Stimulated activated CD4-positive, alpha-beta T cell treated with anti-CD3 and anti-CD28 coated beads, Interleukin-12 subunit alpha, Interleukin-12 subunit beta, amount 100 ng/mL, for 48 hours (primary cell): ENCODE results near the gene CTNNA2.

Experiments used
- DNase-seq, 3 donors: peaks; one replicate each; pipeline ENCODE4 v3.0.0-alpha.2; 2020; ENCODE audit warnings: low read depth in 2 of 3, low spot score in 1 of 3

The CTNNA2 gene

GRCh38 chr2:80363330-80363729 is 850.5 kb downstream of the CTNNA2 start:
- no peak for DNase-seq

DNA sequence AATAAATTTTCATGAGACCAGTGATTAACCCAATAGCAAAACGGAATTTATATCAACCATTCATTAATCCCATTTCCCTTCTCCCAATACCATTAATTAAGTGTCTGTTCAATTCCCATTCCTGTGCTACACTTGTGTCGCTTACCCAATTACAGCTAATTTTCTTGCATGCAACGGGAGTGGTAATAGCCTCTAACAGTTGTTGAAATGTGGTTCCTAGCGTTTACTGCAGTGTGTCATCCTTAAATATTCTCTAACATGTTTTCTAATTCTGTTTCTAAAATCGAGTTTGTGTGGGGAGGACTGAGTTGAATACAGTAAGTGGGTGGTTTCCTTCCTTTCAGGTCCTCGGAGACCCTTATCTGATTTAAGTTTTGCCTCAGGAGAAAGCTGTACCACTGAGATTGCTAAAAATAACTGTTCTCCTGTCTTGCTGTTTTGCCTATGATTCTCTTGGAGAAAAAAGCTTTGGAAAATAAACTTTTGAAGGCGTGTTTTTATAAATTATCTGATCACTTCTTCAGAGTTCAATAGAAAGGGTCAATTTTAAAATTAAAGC is 851.0 kb downstream of the CTNNA2 start:
- DNase-seq, result no peak

DNA sequence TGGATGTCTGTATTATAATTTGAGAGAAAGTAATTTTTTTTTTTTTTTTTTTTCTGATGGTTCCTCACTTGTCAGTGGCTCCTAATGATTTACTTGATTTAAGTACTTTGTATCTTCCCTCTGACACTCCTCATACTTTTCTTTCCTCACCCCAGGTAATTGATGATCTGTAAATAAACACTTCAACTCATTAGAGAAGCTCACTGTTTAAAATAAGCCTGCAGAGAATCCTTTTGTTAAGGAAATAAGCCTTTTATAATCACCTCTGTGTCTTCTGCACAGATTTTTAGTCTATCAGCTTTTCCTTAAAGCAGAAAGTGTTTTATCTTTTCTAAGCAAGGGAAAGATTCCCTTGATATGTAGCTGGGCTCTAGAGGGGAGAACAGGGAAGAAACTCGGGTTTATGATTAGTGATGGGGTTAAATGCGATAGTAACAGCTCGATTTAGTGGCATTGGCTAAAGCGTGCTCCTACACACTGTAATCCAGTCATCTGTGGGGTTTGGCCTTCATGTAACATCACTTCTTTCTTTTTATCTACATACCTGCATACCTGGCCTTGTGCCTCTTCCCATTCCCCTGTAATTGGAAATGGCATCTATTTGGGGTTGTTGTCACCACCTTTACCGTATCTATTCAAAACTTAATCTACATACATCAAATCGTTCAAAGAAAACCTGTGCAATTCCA is 851.8 kb downstream of the CTNNA2 start:
- DNase-seq, result no peak

- DNase-seq, result no peak
Measured at GRCh38 chr2:80365762-80366161, 852.9 kb downstream of the CTNNA2 start.

DNA sequence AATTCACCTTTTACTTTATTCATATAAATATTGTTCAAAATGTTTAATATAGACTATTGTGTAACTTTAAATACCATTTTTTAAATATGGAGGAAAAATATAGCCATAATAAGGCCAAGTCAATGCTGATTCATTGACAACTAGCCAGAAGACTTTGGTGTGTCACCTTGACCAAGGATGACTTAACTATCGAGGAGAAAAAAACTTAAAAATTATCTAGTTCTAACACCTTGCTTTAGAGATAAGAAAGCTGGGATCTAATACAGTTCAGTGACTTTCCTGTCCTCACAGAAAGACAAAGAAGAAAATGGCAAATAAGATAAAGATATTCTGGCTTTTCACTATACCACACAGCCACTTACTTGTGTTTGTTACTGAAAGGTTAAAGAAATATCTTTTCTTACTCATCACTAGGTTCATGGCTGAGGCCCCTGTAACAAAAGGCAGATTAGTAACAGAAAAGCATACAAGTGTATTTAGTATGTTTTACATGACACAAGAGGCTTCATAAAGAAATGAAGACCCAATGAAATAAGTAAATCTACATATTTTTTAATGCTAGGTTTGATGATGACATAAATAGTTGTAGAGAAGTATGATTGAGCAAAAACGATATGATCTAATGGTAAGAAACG is 857.6 kb downstream of the CTNNA2 start:
- no peak for DNase-seq

DNA sequence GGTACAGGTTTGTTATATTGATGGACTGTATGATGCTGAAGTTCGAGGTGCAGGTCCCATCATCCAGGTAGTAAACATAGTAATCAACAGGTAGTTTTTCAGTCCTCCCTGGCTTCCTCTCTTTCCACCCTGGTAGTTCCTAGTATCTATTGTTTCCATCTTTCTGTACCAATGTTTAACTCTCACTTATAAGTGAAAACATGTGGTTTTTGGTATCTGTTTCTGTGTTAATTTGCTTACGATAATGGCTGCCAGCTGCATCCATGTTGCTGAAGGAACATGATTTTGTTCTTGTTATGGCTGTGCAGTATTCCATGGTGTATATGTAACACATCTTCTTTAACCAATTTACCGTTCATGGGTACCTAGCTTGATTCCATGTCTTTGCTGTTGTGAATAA is 861.3 kb downstream of the CTNNA2 start:
- DNase-seq, result no peak

GRCh38 chr2:80377071-80377470 is 864.2 kb downstream of the CTNNA2 start:
- DNase-seq, result no peak

DNA sequence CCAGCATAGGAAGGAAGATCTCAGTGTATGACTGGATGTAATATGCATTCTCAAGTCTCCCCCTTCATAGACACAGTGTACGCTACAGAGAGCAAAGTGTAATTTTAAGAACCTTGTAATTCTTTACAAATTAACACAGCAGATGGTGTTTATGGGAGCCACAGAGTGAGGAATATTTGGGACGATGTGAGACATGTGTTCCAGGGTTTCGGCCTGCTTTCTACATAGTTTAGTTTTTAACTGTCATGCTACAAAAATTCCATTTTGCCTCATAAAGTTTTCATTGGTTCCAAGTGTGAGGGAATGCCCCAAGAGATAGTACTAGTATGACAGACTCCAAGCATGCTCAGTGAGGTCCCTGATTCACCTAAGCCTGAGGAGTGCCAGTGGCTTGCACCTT is 867.9 kb downstream of the CTNNA2 start:
- no peak for DNase-seq

DNA sequence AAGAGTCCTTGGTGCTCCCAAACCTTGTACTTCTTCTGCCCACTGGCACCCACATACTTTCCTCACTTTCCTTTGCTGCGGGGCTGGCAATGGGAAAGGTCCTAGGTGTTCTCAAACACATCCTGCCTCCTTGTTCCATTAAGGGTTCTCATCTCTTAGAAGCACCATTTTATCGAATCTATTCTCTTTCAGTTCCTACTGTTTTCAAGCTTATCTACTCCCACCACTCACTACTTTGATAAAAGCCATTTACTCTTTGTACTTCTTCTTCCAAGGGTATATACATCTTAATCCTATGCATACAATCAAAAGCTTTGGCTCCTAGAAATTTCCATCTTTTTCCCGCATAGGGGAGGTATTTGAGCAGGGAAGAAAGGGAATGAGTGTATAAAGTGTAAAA is 868.8 kb downstream of the CTNNA2 start:
- no peak for DNase-seq

- no peak for DNase-seq
Measured at GRCh38 chr2:80392441-80392840, 879.6 kb downstream of the CTNNA2 start.

DNA sequence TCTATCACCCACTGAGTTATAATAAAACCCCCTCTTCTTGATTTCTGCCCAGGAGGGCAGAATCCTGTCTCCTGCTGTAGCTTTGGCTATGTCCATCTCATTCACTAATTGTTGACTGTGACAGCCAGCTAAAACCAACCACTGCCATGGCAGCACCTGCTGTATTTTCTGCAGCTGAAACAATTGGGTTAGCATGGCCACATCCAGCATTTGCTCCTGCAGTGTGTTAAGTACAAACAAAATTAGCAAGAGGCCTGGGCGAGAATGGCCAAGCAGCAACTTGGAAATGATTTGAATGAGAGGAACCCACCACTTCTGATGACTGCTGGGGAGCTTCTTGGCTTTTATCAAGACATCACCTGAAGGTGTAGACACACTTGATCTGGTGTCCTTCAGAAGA is 881.1 kb downstream of the CTNNA2 start:
- no peak for DNase-seq

DNA sequence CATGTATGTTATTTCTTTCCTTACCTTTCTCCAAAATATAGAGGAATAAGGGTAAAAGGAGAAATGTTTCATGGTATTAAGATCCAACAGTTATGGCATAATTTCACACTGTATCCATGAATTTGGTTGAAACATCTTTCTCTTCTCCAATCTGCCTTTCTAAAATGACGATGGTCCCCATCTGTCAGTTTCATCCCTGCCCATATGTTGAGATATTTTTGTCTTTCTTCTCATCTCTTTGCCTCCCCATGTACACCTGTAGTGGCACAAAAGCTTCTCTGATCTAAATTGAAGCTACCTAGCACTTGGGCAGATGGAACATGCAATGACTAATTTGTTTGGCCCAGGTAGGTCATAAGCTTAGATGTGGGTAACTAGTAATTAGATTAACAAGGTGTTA is 882.4 kb downstream of the CTNNA2 start:
- no peak for DNase-seq

GRCh38 chr2:80396276-80396675 is 883.4 kb downstream of the CTNNA2 start:
- no peak for DNase-seq

GRCh38 chr2:80403081-80403480 is 890.2 kb downstream of the CTNNA2 start:
- DNase-seq, result no peak

- no peak for DNase-seq
Measured at GRCh38 chr2:80407377-80407776, 894.5 kb downstream of the CTNNA2 start.

GRCh38 chr2:80410346-80410745 is 897.5 kb downstream of the CTNNA2 start:
- DNase-seq, result no peak

- DNase-seq, result no peak
Measured at GRCh38 chr2:80413136-80413535, 900.3 kb downstream of the CTNNA2 start.

DNA sequence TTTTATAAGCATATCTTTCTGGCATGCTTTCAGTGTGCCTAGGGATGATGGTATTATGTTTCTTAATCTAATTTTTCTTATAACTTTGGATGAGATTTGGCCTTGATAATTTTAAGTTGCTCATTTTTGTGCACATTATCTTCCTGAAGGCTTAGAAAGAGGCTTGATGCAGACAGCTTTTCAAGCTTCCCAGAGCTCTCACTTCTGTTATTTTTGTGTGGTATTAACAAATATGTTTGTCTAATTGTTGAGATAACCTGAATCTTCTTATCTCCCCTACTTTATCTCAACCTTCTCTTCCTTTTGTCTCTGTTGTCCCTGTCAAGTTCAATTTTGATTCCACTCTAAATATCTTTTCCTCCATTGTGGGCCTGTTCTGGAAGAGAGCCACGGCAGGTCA is 904.9 kb downstream of the CTNNA2 start:
- no peak for DNase-seq

- DNase-seq, result no peak
Measured at GRCh38 chr2:80420530-80421208, 907.8 kb downstream of the CTNNA2 start.

DNA sequence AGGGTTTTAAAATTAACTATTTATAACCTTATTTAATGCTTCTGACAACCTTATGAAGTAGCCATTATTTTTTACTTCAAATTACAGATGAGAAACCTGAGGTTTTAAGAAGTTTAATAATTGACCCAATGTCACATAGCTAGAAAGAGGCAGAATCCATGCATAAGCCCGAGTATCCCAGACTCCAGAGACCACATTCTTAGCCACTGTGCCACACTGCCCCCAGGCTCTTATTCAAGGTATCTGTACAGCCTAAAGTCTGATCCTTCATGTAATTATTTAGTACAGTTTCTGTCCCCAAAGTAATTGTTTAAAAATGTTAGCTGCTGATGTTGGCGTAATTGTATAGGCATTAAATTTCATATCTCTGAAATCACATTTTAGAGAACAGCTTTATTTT is 916.4 kb downstream of the CTNNA2 start:
- no peak for DNase-seq

GRCh38 chr2:80437959-80438358 is 925.1 kb downstream of the CTNNA2 start:
- DNase-seq, result no peak

DNA sequence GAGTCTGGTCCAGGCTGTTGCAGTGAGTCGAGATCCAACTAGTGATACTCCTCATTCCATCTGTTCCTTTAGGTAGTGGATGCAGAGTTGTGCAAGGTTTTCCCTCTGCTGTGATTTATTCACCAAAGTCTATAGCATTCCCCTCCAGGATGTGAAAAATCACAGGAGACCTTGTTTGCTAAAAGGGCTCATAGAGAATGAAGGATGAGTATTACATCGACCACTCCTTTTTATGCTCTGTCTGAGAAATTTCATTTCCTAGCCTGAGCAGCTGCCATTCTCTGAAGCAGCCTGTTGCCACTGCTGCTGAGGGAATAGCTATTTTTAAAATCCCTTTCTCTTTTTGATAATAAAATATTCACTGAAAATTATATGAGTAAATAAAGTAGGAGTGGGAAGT is 925.8 kb downstream of the CTNNA2 start:
- DNase-seq, result no peak
